HAP-1 (cell line): ENCODE data around the gene FAM228B.

ENCODE experiments used
- DNase-seq, 2 experiments: peaks; one replicate each; pipeline ENCODE4 v3.0.0-alpha.2; 2016 to 2020; ENCODE audit warnings: low spot score in 2 of 2
- H3K27me3 ChIP-seq: fragments of 250-450 bp; sonication (Bioruptor Pico); 2 replicates; pipeline ENCODE4 v1.5.1; 2020; ENCODE audit warnings: low read depth, mild to moderate bottlenecking, moderate library complexity
- H3K36me3 ChIP-seq: fragments of 250-450 bp; sonication (Bioruptor Pico); replicated peaks from 2 replicates; pipeline ENCODE4 v1.5.1; 2020; ENCODE audit warnings: mild to moderate bottlenecking
- H3K4me1 ChIP-seq: fragments of 250-450 bp; sonication (Bioruptor Pico); 2 replicates; pipeline ENCODE4 v1.5.1; 2020; ENCODE audit warnings: mild to moderate bottlenecking
- H3K4me3 ChIP-seq: fragments of 250-450 bp; sonication (Bioruptor Pico); 2 replicates; pipeline ENCODE4 v1.5.1; 2020; ENCODE audit warnings: mild to moderate bottlenecking, moderate library complexity
- H3K9me3 ChIP-seq: fragments of 250-450 bp; sonication (Bioruptor Pico); 2 replicates; pipeline ENCODE4 v1.5.1; 2020; ENCODE audit warnings: mild to moderate bottlenecking, moderate library complexity
- in situ Hi-C: fragments of 300-500 bp; cut with MboI; formaldehyde crosslinking; loops from 3 replicates; pipeline ENCODE4 v1.14.3; 2020; ENCODE audit warnings: low sequenced_read_pairs, inconsistent platforms, mixed read lengths

The FAM228B gene

DNA sequence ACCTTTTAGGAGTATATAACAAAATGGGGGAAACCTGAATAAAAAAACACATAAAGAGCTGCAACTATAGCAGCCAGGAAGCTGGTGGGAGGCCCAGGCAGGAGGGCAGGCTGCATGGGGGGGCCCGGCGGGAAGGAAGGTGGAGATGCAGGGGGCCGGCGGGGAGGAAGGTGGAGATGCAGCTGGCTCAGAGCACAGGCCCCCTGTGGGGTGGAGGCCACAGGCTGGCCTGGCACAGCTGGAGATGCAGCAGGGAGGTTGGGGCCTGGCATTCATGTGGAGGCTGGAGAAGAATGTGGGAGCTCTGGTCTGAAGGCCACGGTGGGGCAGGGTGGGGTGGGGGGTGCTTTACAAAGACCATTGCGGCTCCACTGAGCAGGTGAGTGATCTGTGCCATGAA lies 83.0 kb downstream of the FAM228B start:
- in situ Hi-C loops: no loop called here
- Histone ChIP-seq H3K9me3 (no peaks in the 10 kb centered on the region), H3K27me3 (no peaks in the 10 kb centered on the region), H3K4me3 (no peak overlapping the region), H3K4me1 (no peaks in the 10 kb centered on the region), H3K36me3 (no peaks in the 10 kb centered on the region)
- DNase-seq: no peak

DNA sequence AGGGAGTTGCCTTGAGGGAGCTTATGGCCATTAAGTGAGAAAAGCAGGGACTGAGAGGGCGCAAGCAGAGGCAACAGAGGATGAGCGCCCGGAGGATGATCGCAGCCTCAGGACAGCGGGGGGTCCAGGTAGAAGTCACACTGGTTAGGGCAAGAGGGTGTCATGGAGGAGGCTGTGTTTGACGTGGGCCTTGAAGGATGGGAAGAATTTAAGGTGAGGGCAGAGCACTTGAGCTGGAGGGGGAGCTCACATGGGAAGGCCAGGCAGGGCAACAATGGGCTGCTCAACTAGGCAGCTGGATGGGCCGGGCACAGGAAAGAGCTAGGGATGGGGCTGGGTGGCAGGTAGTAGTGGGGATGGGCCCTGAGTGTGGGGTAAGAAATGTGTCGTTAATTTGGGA lies 83.4 kb downstream of the FAM228B start:
- no peaks in the 10 kb centered on the region for H3K27me3 ChIP-seq

DNA sequence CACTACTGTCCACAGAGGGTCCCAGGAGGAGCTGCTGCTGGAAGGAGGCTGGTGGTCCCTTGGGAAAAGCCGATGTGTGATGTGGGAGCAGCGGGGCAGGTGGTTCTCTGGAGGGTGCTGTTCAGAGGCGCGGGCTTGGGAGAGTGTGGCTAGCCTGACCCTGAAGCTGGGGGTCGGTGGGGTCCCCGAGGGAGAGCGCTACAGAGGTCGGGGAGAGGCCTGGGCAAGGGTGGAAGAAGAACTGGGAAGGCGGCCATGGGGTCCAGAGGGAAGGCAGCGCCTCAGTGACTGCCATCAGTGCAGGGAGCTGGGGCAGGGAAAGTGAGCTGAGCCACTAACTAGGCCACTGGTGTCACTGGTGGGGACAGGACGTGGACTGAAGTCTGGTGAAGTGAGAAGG lies 84.1 kb downstream of the FAM228B start:
- in situ Hi-C loops: no loop called here
- H3K27me3 ChIP-seq: no peaks in the 10 kb centered on the region
- H3K4me1 ChIP-seq: no peaks in the 10 kb centered on the region
- H3K36me3 ChIP-seq: no peaks in the 10 kb centered on the region
- DNase-seq: no peak
- H3K9me3 ChIP-seq: no peaks in the 10 kb centered on the region
- no peak overlapping the region for H3K4me3 ChIP-seq

More for the DNA sequence above, 83.4 kb downstream of the FAM228B start:
- no peak for DNase-seq
- H3K9me3 ChIP-seq: no peaks in the 10 kb centered on the region
- in situ Hi-C loops: no loop called here
- no peaks in the 10 kb centered on the region for H3K4me1 ChIP-seq
- H3K4me3 ChIP-seq: no peak overlapping the region
- no peaks in the 10 kb centered on the region for H3K36me3 ChIP-seq

DNA sequence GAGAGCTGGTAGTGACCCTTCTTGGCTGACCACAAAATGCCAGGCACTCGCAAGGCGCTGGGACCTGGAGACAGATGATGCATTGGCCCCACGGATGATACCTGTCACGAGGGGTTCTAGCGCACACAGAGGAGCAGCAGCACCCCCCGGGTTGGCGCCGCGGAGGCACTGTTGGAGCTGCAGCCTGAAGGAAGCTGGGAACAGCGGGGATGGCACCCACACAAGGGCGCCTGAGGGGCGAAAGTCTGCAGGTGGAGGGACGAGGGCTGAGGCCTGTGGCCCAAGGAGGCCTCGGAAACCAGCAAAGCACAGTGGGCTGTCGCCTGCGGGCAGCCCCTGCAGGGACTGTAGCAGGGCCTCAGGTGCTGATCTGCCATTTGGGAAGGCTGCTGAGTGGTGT lies 85.2 kb downstream of the FAM228B start:
- no peak overlapping the region for H3K4me3 ChIP-seq
- H3K36me3 ChIP-seq: no peaks in the 10 kb centered on the region
- no peaks in the 10 kb centered on the region for H3K9me3 ChIP-seq
- no peaks in the 10 kb centered on the region for H3K4me1 ChIP-seq
- no peak for DNase-seq
- H3K27me3 ChIP-seq: no peaks in the 10 kb centered on the region
- in situ Hi-C loops: no loop called here

DNA sequence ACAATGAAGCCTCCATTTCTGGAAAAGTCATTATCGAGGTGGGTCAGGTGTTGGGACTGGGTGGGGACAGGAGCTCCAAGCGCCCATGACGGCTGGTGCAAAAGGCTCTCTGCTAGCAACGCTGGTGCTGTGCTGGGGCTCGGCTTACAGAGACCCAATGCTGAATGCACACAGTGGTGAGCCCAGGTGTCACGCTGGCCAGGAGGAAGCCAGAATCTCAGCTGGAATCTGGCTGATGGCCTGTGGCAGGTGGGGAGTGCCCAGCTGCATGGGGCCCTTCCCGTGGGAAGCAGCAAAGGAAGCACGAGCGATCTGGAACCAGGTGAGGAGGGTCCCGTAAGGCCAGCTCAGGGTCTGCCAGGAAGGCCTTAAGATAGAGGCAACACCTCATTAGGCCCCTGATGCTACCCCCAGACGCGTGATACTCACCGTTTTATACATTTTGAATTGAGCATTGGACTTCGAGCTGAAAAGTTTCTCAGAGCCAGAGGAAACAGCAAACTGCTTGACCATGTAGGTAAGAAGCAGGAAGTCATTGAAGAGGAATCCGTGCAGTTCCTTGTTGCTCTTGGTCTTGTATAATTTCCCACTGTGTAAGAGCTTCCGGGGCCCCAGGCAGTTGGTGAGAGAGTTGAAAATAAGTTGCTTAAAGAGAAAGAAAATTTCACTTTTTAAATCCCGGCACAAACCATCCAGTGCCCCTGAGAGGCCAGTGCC lies 86.3 kb downstream of the FAM228B start:
- no peak for DNase-seq
- in situ Hi-C loops: no loop called here
- Histone ChIP-seq H3K36me3 (no peaks in the 10 kb centered on the region), H3K27me3 (no peaks in the 10 kb centered on the region), H3K4me1 (no peaks in the 10 kb centered on the region), H3K4me3 (no peak overlapping the region), H3K9me3 (no peaks in the 10 kb centered on the region)

DNA sequence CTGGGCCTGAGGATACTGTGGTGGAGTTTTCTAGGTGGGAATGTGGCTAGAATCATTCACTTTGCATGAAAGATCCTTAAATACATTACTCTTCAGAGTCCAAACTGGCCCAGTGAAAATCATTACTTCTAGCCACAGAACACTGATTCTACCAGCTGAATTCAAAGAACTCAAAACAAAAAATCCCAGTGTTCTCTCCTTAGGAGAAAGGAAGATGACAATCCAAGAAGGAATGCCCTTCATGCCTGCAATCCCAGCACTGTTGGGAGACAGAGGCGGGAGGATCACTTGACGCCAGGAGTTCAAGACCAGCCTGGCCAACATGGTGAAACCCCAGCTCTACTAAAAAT lies 86.8 kb downstream of the FAM228B start:
- in situ Hi-C loops: no loop called here
- H3K4me1 ChIP-seq: no peaks in the 10 kb centered on the region
- no peaks in the 10 kb centered on the region for H3K27me3 ChIP-seq
- no peak overlapping the region for H3K4me3 ChIP-seq
- DNase-seq: no peak
- H3K36me3 ChIP-seq: no peaks in the 10 kb centered on the region
- H3K9me3 ChIP-seq: no peaks in the 10 kb centered on the region

DNA sequence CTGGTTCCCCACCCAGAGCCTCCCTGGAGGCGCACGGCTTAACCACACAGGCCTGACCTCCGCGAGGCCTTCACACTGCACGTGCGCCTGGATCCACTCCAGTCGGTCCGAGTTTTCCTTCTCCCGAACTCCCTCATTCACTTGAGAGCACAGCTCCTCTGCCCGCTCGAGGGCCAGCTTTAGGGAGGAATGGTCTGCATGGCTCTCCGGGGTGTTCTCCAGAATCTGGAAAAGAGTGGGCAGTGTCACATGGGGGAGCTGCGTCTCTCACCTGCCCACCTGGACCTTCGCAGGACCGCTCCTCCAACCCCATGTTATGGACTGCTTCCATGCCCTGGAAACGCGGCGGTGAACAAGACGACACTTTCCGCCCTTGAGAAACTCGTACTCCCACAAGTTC lies 87.5 kb downstream of the FAM228B start:
- in situ Hi-C loops: no loop called here
- no peak overlapping the region for H3K4me3 ChIP-seq
- DNase-seq: no peak
- H3K9me3 ChIP-seq: no peaks in the 10 kb centered on the region
- no peaks in the 10 kb centered on the region for H3K27me3 ChIP-seq
- no peaks in the 10 kb centered on the region for H3K4me1 ChIP-seq
- no peaks in the 10 kb centered on the region for H3K36me3 ChIP-seq

DNA sequence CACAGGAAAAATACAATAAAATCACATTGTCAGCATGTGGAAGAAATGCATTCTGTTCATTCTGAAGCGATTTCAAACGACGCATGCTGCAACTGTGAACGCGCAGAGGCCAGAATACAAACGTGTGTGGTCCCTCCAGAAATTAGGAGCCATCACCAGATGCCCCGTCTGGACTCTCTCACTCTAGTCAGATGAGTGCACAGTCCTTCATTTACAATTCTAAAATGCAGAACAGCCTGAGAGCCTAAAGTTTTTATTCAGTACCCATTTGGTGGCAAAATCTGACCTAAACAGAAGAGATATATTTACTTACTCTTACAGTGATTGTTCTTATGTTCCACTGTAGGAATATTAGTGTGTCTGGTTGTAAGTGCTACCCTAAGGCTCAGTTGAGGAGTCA lies 88.1 kb downstream of the FAM228B start:
- no peaks in the 10 kb centered on the region for H3K4me1 ChIP-seq
- in situ Hi-C loops: no loop called here

DNA sequence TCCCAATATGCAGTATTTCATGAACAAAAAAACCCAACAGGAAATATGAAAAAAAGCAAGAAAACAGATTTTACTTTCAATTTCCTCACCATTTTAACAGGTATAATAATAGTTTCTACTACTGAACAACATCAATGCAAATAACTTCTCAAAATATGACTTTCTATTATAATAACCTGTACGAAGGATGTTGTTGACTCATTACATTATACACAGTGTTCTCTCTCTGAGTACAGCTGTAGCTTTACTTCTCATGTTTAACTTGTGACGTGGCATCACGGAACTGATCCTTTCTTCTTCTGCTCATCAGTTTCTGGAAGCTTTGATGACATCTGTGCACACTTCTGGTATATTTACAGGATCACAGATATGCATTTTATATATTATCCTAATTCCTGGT lies 91.6 kb downstream of the FAM228B start:
- Histone ChIP-seq H3K4me3 (no peak overlapping the region), H3K9me3 (no peaks in the 10 kb centered on the region), H3K4me1 (no peaks in the 10 kb centered on the region), H3K36me3 (no peaks in the 10 kb centered on the region; the same call in 1 of the 2 replicates), H3K27me3 (no peaks in the 10 kb centered on the region)
- in situ Hi-C loops: no loop called here
- no peak for DNase-seq

More for the DNA sequence above, 88.1 kb downstream of the FAM228B start:
- no peak for DNase-seq
- Histone ChIP-seq H3K36me3 (no peaks in the 10 kb centered on the region; the same call in 1 of the 2 replicates), H3K9me3 (no peaks in the 10 kb centered on the region), H3K4me3 (no peak overlapping the region), H3K27me3 (no peaks in the 10 kb centered on the region)
